Esophagus (tissue), 2 donors: ENCODE results near the gene ARHGEF4. TPM values are rescaled to one million over a fixed set of nuclear protein-coding genes. Genes with fewer than 3 reads are reported as not detected.

Source experiments
- H3K27ac ChIP-seq, 2 donors: one replicate each; pipeline ENCODE4 v1.5.1; 2013; ENCODE audit warnings: low read depth in 2 of 2, mild to moderate bottlenecking in 2 of 2, inconsistent platforms in 1 of 2, low read length in 1 of 2, moderate library complexity in 1 of 2
- H3K27me3 ChIP-seq, 2 donors: one replicate each; pipeline ENCODE4 v1.6.1; 2013; ENCODE audit warnings: low read length in 2 of 2, control low read depth in 1 of 2, mild to moderate bottlenecking in 1 of 2; ENCODE audit not compliant: insufficient read depth in 2 of 2, control insufficient read depth in 1 of 2
- H3K36me3 ChIP-seq, 2 donors: one replicate each; pipeline ENCODE4 v1.6.1; 2013; ENCODE audit warnings: low read length in 1 of 2; ENCODE audit not compliant: control insufficient read depth in 2 of 2, insufficient read depth in 2 of 2
- H3K4me1 ChIP-seq, 2 donors: one replicate each; pipeline ENCODE4 v1.6.1; 2013; ENCODE audit warnings: low read length in 1 of 2; ENCODE audit not compliant: control insufficient read depth in 2 of 2, insufficient read depth in 2 of 2
- H3K4me3 ChIP-seq, 2 donors: one replicate each; pipeline ENCODE4 v1.5.1; 2013; ENCODE audit warnings: low read length in 2 of 2, mild to moderate bottlenecking in 2 of 2, low read depth in 1 of 2, moderate library complexity in 1 of 2
- H3K9me3 ChIP-seq, 2 donors: one replicate each; pipeline ENCODE4 v1.6.1; 2013; ENCODE audit warnings: mild to moderate bottlenecking in 2 of 2, low read depth in 1 of 2, low read length in 1 of 2, moderate library complexity in 1 of 2; ENCODE audit not compliant: control insufficient read depth in 2 of 2, insufficient read depth in 1 of 2
- WGBS, 2 donors: extraction: QIAGEN DNeasy Blood & Tissue Kit; methylation state at CpG; one replicate each; pipeline ENCODE4 v1.1.7; 2013; 5-methylcytosine and 5-hydroxymethylcytosine counted together
- polyA plus RNA-seq, 2 donors: library from polyadenylated mRNA; stranded (reverse); fragments of 200-250 nt; gene quantifications; one replicate each; pipeline ENCODE4 v1.2.3, GENCODE V29; 2013
- donor health status: healthy with polysubstance abuse.
- donor health status: Bipolar disorder and iron deficiency.

ARHGEF4 gene
- polyA plus RNA-seq, 2 donors = 32.2 to 98.9 TPM

DNA sequence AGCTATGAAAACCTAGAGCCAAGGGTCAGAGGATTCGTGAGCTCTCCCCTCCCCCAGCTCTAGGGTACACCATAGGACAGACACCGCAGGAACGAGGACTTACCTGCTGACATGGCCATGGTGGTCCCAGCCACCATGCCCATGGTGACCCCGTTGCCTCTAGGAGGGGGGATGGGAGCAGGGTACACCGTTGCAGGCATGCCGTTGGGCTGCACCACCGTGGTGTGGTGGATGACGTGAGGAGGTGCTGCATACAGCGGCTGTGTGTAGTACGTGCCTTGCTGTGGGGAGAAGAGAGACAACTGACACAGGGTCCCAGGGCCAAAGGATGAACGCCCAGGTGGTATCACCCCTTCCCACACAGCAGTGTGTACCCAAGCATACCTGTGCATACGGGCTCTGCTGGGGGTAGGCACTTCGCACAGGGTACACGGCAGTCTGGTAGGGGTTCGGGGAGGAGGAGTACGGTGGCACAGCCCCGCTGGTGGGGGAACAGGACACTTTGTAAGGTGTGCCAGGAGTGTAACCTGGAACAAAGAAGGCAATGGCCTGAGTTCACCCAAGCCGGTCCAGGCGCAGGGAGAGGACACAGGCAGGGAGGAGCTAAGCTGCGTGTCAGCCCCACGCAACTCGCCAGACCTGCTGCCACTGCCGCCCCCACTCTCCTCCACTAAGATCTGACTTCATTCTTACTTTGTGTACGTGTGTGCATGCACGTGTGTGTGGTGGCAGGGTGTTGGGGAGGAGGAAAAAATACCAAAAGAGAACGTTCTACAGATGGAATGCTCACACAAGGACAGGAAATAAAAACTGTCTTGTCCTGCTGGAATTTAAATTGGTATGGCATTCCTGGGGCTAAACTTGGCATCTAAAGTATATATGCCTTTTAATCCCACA is 218.7 kb downstream of the ARHGEF4 start:
- no peak overlapping the region for H3K27ac ChIP-seq
- peaks cover 16 to 34% of the 10 kb centered on the region in 2 donors for H3K36me3 ChIP-seq
- H3K4me3 ChIP-seq = no peak overlapping the region
- WGBS, 2 donors = 87 to 89% methylated on average over 26 of the region's 26 CpGs
- H3K9me3 ChIP-seq = no peaks in the 10 kb centered on the region
- H3K4me1 ChIP-seq = peaks cover 5 to 6% of the 10 kb centered on the region in 2 donors
- no peaks in the 10 kb centered on the region for H3K27me3 ChIP-seq

DNA sequence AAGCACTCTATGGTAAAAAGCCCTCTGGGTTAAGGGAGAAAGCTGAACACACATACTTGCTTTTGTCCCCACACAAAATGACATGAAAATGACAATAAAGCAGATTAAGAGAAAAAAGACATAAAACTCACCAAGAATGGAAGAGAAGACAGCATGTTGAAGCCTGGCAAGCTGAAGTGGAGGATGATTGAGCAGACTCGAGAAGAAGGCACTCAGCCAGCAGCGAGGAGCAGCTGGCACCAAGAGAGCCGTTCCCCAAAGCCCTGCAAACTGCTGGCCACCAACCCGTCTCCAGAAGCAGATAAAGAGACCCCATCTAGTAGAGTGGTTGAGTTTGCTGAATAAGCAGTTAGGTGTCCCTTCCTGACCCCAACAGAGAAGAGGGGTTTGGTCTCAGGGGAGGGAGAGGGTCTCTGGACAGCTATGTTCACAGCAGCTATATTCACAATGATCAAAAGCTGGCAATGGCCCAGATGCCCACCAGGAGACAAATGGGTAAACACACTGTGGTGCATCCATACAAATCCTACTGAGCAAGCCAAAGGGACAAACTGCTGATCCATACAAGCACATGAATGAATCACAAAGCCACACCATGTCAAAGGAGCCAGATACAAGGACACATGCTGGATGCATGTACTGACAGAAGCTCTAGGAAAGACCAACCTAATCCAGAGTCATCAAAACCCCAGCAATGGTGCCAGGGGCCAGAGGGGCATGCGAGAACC is 219.7 kb downstream of the ARHGEF4 start:
- Histone ChIP-seq H3K4me3 (no peak overlapping the region), H3K27me3 (no peaks in the 10 kb centered on the region), H3K36me3 (peaks cover 16 to 30% of the 10 kb centered on the region in 2 donors), H3K4me1 (peaks cover 5 to 6% of the 10 kb centered on the region in 2 donors), H3K9me3 (no peaks in the 10 kb centered on the region), H3K27ac (no peak overlapping the region)
- 56 to 60% methylated on average over 5 of the region's 5 CpGs for WGBS, 2 donors

DNA sequence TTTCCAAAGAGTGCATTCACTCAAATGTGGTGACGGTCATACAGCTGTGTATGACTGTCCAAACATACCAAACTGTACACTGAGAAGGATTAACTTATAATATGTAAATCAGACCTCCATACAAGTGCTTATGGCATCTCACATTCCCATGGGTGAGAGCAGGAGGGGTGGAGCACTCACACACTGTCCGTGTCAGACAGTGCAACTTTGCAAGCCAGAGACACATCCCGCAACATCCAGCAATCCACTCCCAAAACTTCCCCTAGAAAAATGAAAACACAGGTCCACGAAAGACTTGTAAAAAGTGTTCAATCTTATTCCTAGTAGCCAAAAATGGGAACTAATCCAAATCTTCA is 220.2 kb downstream of the ARHGEF4 start:
- no peaks in the 10 kb centered on the region for H3K9me3 ChIP-seq
- no peak overlapping the region for H3K4me3 ChIP-seq
- H3K27ac ChIP-seq = no peak overlapping the region
- WGBS, 2 donors = 73 to 75% methylated on average over 4 of the region's 4 CpGs
- peaks cover 16 to 30% of the 10 kb centered on the region in 2 donors for H3K36me3 ChIP-seq
- no peaks in the 10 kb centered on the region for H3K27me3 ChIP-seq
- peaks cover 5 to 6% of the 10 kb centered on the region in 2 donors for H3K4me1 ChIP-seq

DNA sequence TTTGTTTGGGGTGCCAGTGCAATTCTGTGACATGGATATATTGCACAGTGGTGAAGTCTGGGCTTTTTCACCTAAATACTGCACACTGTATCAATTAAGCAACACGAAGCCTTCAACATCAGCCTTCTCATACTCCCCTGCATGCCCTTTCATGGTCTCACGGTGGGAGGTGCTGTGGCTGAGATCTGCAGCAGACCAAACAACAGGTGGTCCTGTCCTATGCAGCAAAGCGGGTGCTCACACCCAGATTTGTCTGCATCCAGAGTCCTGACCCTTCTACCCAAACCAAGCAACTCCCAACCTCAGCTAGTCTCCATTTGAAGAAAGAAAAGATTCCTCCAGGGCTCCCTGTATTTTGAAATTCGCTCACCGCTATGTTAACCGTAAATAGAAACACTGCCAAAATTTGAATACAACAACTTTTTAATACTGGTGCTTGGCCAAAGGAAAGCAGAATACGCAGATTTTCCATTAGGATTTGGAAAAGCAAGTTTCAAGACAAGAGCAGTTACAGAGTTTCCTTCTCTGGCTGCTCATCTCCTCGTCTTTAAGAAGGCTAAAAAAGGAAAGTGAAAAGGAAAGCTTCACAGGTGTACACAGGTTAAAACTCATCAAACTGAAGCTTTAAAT is 221.6 kb downstream of the ARHGEF4 start:
- Histone ChIP-seq H3K27me3 (no peaks in the 10 kb centered on the region), H3K27ac (no peak overlapping the region), H3K4me1 (peaks cover 5 to 6% of the 10 kb centered on the region in 2 donors), H3K4me3 (no peak overlapping the region), H3K9me3 (no peaks in the 10 kb centered on the region), H3K36me3 (peaks cover 9 to 21% of the 10 kb centered on the region in 2 donors)
- 77 to 81% methylated on average over 8 of the region's 8 CpGs for WGBS, 2 donors

DNA sequence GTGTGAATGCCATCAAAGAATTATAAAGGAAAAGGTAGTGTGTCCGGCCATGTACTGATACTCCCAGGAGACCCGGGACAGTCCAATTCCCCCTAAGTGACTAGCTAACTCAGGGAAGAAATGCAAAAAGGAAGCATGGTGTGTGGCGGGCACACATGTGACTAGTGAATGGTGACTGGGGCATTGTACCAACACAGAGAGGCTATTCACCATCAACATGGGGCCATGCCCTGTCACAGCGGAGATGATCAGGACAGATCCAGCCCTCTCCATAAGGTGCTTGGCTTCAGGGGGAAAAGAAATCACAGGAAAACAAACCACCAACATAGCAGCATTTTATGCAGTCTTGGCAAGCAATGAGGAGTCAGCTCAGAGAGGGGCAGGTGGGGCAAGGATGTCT is 222.2 kb downstream of the ARHGEF4 start:
- Histone ChIP-seq H3K36me3 (peaks cover 9 to 23% of the 10 kb centered on the region in 2 donors), H3K4me3 (no peak overlapping the region), H3K27me3 (no peaks in the 10 kb centered on the region), H3K9me3 (no peaks in the 10 kb centered on the region), H3K27ac (no peak overlapping the region), H3K4me1 (peaks cover 5 to 6% of the 10 kb centered on the region in 2 donors)
- WGBS, 2 donors = 90 to 93% methylated on average over 4 of the region's 4 CpGs

- 92 to 94% methylated on average over 11 of the region's 11 CpGs for WGBS, 2 donors
Observed at GRCh38 chr2:131063501-131064283, 227.0 kb downstream of the ARHGEF4 start.

DNA sequence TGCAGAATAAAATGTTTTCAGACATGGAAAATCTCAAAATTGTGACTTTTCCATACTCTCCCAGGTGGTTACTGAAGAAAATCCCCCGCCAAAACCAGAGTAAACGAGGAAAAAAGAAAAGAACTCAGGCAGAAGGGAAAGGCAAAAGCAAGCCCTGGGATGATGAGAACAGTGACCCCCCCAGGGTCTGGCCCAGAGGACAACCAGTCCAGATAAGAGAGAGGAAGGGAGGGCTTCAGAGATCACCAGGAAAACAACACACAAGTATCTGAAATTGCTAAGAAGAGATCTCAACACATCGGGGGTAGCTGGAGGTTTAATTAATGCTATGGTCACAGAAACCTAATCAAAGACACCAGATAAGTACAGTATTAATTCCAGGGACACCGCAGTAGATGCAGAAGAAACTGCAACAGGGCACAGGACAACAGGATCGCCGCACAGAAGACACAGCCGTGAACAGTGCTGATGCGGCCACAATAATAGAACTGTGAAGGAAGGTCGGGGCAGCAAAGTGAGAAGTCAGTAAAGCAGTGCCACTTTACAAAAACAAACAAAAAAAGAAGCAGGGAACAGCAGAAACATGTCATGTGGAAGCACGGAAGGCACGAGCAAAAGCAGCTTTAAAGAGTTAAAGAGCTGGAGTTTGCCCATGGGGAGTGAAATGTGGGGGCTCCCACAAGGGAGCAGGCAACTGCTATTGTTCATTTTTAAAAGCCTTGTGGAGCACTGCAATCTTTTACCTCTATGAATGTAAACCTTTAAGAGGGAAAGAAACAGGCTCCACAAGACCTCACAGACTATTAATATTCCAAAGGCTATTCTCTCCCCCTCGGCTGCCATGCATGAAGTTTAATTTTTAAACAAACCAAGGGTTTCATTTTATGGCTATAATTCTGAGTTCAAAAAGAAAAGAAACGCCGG is 228.1 kb downstream of the ARHGEF4 start:
- no peak overlapping the region for H3K4me3 ChIP-seq
- no peaks in the 10 kb centered on the region for H3K4me1 ChIP-seq
- no peaks in the 10 kb centered on the region for H3K27me3 ChIP-seq
- 73 to 76% methylated on average over 14 of the region's 14 CpGs for WGBS, 2 donors
- peaks cover 5 to 7% of the 10 kb centered on the region in 2 donors for H3K36me3 ChIP-seq
- no peaks in the 10 kb centered on the region for H3K9me3 ChIP-seq
- no peak overlapping the region for H3K27ac ChIP-seq

More at GRCh38 chr2:131063501-131064283, 227.0 kb downstream of the ARHGEF4 start:
- H3K9me3 ChIP-seq = no peaks in the 10 kb centered on the region
- H3K27me3 ChIP-seq = no peaks in the 10 kb centered on the region
- no peaks in the 10 kb centered on the region for H3K4me1 ChIP-seq
- peaks cover 5 to 8% of the 10 kb centered on the region in 2 donors for H3K36me3 ChIP-seq
- H3K4me3 ChIP-seq = no peak overlapping the region
- H3K27ac ChIP-seq = no peak overlapping the region

- Histone ChIP-seq H3K4me1 (no peaks in the 10 kb centered on the region), H3K27ac (no peak overlapping the region), H3K4me3 (no peak overlapping the region), H3K27me3 (no peaks in the 10 kb centered on the region), H3K9me3 (no peaks in the 10 kb centered on the region), H3K36me3 (peaks cover 5 to 12% of the 10 kb centered on the region in 2 donors)
- WGBS, 2 donors = 33 to 40% methylated on average over 2 of the region's 2 CpGs
Observed at GRCh38 chr2:131067465-131068125, 230.9 kb downstream of the ARHGEF4 start.
